Measurements from ENCODE around the gene NECAB2.
"Not testable (repeated sequence)": the region's sequence is repeated elsewhere in the genome, so short reads cannot be mapped to it uniquely, and the experiment has no call there.

The NECAB2 gene

DNA sequence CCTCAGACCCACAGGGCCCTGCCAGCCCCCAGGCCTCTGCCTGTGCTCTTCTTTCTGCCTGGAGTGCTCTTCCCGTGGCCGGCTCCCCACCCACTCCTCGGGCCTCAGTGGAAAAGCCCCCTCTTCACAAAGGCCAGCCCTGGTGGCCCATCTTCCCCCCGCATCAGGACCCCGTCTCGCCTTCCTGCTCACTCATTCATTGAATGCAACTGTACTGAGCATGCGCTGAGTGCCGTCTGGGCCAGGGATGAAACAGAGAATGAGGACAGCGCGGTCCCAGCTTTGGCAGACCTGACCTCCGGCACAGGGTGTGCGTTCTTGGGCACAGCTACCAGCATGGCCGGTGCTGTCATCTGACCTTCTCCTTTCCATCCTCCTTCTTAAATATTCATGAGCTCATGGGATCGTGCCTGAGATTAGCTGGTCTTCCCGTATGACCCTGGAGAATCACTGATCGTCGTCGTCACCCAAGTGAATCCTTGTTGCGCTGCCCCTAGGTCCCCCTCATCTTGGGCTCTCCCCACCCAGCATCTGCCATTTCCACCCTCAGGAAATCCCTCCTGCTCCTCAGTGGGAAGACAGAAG, 31.4 kb upstream of the NECAB2 start:
- no peak for DNase-seq

DNA sequence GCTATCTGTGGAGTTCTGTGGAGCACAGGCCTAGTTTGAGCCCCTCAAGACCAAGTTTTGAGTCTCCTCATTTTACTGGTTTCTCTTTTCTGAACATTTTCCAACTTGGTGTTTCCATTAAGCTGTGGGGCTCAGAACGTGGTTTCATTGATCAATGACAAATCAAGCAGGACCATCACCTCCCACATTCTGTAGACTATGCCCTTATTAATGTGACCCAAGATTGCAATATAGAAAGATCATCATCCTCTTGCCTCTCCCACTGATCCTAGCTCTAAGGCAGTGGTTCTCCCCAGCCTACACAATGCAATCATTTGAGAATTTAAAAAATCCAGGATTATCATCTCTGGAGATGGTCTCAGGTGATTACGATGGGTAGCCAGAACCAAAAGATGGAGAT, 30.8 kb upstream of the NECAB2 start:
- no peak for DNase-seq

DNA sequence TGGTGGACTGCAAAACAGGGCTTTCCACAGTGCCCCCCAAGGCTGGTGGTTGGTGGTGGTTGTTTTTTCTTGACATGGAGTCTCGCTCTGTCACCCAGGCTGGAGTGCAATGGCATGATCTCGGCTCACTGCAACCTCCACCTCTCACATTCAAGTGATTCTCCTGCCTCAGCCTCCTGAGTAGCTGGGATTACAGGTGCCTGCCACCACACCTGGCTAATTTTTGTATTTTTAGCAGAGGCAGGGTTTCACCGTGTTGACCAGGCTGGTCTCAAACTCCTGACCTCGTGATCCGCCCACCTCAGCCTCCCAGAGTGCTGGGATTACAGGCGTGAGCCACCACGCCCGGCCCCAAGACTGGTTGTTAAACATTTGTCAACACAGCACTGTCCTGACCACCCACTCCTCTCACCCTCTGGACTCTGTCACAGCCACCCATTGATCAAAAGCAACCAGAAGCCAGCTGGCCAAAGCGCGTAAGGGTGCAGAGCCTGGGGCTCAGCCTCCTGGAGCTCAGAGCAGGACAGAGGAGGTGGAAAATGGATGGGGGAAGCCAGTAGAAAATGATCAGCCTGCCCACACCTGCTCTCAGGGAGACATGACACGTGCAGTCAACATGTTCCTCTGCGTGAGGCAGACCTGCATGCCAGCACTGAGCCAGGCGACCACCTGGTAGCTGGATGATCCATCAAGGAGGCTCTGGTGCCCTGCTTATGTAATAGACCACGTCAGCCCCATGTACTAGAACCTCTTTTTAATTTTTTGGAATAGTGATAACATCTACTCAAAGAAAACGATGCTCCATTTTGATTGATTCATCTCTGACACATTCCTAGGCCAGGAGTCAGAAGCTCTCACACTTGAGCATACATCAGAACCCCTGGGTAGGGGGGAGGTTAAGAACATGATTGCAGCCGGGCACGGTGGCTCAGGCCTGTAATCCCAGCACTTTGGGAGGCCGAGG, 29.8 kb upstream of the NECAB2 start:
- no peak for DNase-seq

DNA sequence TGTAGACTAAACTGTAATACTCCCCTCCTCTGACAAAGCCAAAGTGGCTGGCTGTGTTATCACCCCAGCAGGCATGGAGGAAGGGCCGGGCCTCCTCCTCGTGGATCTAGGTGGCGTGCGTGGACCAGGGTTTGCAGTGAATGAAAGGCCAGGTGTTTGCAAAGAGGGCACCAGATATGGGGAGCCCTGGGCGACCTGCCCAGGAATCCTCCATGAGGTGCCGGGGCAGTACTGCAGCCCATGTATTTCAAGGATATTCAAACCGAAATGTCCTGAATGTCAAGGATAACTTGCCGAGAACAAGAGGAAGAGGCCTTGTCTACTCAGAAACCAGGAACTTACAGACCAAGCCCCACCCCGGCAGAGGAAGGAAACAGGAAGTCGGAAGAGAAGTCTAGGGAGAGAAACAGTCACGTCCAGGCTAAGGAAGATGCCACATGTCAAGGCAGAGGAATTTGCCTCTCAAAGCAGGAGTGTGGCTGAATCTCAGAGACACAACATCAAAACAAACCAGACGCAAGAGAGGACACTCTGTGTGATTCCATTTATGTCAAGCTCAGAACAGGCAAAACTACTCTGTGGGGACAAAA, 28.7 kb upstream of the NECAB2 start:
- DNase-seq, result no peak

DNA sequence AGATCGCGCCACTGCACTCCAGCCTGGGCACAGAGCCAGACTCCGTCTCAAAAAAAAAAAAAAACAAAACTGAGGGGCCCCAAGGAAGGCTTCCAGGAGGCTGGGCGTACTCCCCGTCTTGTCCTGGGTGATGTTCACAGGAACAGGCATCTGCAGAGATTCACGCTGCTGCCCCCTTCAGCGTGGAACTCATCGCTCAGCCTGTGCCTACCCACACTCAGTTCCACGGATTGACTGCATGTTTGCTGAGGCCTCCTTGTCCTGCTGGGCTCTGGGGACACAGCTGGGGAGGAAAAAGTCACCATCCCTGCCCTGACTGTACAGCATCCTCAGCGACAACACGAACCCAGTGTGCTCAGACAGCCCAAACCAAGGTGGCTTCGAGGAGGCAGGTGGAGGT, 27.9 kb upstream of the NECAB2 start:
- DNase-seq, result no peak

DNA sequence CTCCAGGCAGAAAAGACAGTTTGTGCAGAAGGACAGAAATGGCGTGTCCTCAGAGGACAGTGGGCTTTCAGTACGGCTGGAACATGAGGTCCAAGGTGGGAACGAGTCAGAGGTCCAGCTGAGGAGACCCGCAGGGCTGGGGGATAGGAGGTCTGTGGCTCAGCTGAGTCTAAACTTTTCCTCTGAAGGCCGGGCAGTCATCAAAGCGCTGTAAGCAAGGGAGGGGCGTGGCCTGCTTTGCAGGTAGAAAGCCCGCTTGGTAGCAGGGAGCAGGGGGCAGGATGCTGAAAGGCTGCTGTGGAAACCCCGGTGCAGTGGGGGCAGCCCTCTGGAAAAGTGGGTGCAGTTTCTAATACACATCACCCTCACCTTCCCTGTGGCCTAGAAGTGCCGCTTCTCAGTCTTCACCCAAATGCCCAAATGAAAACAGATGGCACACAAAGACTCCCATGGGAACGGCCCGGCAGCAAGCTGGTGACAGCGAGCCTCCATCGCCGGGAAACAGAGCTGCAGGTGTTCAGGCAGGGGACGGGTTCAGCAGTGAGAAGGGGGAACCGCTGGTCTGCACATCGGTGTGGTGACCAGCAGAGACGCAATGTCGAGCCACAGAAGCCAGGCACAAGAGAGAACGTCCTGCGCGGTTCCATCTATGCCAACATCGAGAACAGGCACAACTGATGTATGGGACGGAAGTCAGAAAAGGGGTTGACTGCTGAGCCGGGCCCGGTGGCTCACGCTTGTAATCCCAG, 27.2 kb upstream of the NECAB2 start:
- no peak for DNase-seq

DNA sequence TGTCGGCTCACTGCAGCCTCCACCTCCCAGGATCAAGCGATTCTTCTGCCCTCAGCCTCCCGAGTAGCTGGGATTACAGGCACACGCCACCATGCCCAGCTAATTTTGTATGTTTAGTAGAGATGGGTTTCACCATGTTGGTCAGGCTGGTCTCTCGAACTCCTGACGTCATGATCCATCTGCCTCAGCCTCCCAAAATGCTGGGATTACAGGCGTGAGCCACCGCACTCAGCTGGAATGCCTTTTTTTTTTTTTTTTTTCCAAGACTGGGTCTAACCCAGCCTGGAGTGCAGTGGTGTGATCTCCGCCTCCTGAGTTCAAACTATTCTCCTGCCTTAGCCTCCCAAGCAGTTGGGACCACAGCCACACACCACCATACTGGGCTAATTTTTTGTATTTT, 26.5 kb upstream of the NECAB2 start:
- DNase-seq, result not testable (repeated sequence)

DNA sequence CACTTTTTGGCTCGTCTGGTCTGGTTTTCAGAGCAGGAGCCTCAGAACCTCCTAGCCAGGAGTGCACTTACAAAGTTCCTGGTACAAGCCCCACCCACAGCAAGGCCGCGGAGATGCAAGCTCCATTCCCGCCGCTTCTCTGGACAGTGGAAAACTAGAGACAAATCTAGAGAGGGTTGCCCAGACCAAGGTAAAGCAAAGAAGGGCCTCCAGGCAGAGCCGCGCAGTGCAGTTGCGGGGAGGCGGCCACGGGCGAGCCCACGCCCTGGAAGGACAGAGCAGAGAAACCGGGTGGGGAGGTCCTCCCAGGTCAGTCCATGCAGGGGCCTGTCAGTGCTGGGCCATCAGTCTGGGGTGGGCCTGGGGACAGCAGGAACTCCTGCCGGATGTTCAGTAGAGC, 26.0 kb upstream of the NECAB2 start:
- no peak for DNase-seq

DNA sequence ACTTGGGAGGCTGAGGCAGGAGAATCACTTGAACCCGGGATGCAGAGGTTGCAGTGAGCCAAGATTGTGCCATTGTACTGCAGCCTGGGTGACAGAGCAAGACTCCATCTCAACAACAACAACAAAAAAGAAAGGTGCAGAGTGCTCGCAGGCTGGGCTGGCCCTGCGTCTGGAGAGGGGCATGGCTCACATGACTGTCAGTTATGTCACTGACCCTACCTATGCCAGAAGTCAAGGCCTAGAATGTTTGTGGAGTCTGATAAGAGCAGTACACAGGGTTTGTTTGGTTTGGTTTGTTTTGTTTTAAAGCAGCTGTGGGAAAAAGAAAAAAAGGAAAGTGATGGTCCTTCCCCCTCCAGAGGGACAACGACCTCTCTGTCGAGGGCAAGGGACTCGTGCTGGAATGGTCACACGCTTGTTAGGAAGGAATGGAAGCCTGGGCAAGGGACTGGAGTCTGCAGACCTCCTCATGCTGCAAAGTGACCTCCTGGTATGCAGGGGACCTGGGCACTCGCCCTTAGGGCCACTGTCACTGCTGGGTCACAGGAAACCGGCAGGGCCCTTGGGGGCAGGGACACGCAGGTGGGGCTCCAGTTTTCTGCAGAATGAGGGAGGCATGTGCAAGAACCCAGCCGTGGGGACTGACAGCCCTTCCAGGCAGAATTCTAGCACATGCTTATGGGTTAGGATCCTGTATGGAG, 25.1 kb upstream of the NECAB2 start:
- DNase-seq, result no peak

DNA sequence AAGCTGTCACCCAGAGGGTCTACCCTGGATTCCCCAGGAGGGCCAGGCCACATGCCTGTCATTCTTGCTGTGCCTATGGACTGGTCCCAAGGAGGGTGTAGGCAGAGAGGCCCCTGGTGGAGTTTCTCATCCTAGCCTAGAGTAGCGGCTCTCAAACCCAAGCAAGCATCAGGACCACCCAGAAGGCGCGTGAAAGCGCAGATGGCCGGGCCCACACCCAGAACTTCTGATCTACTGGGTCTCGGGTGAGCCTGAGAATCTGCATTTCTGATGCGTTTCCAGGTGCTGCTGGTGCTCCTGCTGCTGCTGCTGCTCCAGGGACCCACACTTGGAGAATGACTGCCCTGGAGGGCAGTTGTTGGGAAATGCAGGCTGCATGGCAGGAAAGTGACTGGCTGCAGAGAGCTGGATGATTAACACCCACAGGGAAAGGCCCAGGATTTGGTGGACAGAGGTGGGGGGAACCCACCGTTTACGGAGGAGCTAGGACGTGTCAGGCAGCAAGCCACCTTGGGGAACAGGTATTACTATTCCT, 24.5 kb upstream of the NECAB2 start:
- DNase-seq, result no peak

DNA sequence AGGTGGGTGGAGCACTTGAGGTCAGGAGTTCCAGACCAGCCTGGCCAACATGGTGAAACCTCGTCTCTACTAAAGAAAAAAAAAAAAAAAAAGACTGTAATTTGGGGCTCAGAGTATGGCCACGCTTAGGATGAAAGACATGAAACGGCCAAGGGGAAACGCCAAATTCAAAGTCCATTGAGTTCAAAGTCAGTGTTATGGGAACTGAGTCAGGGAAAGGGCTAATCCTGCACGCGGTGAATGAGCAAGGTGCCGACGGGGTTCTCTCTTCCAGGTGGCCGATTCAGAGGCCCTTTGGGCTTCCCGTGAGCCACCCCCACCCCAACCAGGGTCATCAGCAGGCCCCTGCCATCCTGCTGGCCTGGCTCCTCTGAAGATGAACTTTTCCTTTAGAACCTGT, 22.5 kb upstream of the NECAB2 start:
- DNase-seq, result no peak

DNA sequence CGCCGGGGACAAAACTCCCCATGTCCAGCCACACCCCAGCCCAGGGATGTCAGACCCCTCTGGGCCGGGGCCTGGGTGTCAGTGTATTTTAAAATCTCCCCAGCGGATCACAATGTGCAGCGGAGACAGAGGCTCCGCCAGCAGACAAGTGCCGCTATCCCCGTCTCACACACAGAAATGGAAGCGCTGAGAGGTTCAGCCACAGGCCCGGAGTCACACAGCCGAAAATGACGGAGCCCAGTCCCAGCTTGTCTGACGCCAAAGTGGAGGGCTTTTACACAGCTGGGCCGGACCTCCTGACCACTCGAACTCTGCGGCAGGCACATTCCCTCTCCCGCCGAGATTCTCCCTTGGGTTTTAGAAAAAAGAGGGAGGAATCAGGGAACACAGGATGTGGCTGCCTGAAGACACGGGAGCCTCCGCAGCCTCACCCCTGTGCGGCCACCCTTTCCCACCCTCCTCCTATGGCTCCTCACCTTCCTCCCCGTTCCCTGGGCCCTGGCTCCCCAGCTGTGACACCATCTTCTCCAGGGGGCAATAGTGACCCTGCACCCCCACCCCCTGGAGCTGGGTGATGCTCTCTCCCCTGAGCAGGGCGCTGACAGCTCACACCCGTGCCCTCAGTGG, 21.8 kb upstream of the NECAB2 start:
- DNase-seq, result no peak

DNA sequence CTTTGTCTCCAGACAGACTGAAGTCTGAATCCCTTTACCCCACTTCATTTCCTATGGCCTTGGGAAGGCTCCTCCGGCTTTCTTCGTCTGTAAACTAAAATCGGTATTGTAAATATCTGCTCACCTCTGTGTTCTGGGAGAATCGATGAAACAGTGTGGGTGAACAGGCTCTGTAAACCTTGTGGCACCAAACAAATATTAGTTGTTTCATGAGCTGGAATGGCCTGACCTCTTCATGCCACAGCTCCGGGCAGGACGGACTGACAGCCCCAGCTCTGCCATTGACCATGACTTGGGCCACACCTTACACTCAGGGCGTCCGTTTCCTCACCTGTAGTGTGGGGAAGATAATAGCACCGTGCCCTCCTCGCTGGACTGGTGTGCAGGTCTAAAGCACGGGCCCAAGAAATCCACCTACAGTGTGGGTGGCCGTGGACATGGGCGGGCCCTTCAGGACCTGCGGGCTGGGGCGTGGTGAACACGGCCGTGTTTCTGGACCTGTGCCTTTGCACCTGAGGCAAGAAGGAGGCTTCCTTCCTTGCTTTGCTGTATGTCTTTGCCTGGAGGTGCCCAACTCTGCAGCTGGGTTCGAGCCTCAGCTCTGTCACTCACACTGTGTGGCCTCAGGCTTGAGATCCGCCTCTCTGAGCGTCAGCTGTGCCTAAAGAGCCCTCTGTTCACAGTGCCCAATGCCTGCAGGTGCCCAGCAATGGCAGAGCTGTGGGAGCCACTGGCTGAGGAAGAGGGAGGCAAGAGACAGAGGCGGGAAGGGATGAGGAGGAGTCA, 21.1 kb upstream of the NECAB2 start:
- DNase-seq, result no peak

DNA sequence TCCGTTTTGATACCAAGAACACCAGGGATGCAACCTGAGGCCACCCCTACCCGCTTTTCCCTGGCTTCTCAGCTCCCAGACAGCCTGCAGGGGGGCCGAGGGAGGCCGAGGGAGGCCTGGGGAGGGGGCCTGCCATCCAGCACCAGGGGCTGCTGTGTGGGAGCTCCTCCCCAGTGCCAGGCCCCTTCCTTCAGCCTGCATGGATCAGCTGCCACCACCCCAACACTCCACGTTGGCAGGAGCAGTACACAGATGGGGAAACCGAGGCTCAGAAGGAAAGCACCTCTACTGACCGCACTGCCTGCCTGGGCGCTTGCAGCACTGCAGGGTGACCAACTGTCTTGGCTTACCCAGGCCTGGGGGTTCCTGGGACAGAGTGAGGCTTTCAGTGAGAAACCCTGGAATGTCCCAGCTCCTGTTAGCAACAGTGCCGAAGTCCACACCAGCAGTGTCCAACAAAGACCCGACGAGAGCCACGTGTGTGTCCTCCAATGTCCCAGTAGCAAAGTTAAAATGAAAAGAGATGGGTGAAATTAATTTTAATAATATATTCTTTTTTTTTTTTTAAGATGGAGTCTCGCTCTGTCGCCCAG, 20.3 kb upstream of the NECAB2 start:
- no peak for DNase-seq

DNA sequence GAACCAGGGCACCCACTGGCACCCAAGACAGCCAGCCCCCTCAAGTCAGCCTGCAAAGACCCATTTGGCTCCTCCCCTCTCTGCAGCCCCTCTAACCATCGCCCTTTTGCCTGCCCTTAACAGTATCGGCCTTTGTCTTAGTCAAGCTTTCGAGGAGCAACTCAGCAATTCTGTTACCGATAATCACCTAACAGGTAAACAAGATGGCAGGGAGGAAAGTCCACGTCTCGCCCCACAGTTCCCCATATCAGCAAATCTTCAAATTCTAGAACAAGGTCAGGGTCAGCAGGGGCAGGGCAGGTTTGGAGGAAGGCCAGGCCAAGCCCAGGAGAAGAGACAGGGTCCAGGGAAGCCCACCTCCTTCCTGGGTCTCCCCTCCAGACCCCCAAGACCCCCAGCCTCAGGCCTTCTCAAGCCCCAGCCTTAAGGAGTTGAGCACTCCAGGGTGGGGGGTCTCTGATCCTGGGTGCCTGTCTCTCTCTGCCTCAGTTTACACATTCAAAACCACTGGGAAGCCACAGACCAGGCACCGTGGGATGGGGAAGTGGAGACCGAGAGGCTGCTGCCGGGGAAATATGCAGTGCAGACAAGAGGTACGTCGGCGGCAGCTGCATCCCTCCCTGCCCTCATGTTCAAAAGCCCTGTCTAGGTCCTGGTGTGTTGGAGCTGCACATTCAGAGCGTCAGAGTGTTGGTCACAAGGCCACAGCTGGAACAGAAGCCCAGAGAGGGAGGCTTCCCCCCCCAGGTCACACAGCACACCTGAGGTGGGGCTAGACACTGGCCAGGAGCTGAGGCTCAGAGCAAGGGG, 18.9 kb upstream of the NECAB2 start:
- no peak for DNase-seq

DNA sequence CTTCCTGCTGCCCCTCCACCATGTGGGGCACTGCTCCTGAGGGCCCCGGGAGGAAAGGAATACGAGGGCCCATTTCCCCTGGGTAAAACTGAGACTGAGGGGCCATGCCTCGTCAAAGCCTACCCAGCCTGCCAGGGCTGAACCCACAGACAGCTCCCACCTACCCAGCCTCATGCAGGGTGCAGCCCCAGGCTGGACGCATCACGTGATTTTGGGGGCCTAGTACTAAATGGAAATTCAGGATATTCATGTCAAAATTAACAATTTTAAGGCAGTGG, 18.4 kb upstream of the NECAB2 start:
- no peak for DNase-seq

DNA sequence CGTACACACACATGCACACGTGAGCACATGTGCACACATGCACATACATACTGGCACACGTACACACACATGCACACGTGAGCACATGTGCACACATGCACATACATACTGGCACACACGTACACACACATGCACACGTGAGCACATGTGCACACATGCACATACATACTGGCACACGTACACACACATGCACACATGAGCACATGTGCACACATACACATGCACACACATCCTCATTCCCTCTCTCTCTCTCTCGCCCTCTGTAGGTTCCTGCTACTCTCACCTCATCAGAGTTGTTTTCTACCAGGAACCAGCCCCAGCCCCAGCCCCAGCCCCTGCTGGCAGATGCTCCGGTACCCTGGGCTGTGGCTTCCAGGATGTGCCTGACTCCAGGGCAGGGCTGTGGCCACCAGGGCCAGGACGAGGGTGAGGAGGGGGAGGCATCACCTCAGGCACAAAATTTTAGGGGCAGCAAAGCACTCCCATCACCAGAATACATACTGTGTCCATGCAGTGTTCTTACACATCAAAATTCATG, 17.1 kb upstream of the NECAB2 start:
- not testable (repeated sequence) for DNase-seq

DNA sequence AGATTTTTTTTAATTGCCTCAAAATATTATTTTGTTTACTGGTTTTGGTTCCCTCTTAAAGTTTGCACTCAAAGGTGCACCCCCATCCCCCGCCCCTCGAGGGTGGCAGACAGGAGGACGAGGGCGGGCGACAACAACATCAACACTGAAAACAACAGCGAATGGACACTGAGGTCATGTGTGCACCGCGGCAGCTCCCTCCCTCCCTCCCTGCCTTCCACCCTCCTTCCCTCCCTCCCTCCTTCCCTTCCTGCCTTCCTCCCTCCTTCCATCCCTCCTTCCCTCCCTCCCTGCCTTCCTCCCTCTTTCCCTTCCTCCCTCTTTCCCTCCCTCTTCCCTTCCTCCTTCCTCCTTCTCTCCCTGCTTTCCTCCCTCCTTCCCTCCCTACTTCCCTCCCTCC, 16.5 kb upstream of the NECAB2 start:
- DNase-seq, result no peak

DNA sequence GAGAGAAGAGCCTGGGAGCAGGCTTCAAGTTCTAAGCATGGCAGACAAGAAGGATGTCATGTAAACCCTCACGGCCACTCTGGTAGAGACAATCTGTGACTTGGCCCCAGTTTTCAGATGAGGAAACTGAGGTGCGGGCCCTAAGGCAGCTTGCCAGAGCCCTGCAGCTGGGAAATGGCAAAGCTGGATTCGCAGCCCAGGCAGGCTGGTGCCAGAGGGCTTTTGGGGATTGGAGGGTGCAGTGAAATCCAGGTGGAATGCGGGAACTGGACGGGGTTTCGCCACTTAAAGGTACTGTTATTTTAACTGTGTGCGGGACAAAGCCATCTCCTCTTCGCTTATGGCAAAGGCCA, 15.5 kb upstream of the NECAB2 start:
- DNase-seq, result no peak
